Brain microvascular endothelial cell (primary cell): ENCODE results near the gene HJURP.

Source experiments
- DNase-seq: peaks from one replicate; pipeline ENCODE4 v3.0.0-alpha.2; 2020
- H3K27ac ChIP-seq: fragments of 250-450 bp; sonication (Bioruptor Pico); 2 replicates; pipeline ENCODE4 v1.5.1; 2020; ENCODE audit warnings: mild to moderate bottlenecking, moderate library complexity
- H3K27me3 ChIP-seq: fragments of 250-450 bp; sonication (Bioruptor Pico); replicated peaks from 2 replicates; pipeline ENCODE4 v1.5.1; 2020; ENCODE audit warnings: mild to moderate bottlenecking
- H3K36me3 ChIP-seq: fragments of 250-450 bp; sonication (Bioruptor Pico); replicated peaks from 2 replicates; pipeline ENCODE4 v1.5.1; 2020; ENCODE audit warnings: mild to moderate bottlenecking
- H3K4me3 ChIP-seq: 2 replicates; pipeline ENCODE4 v1.5.1; 2011; ENCODE audit warnings: low read depth, mild to moderate bottlenecking, control low read depth, low read length, moderate library complexity
- in situ Hi-C: cut with HindIII; loops from 2 replicates; pipeline ENCODE4 v1.10.0; 2017; ENCODE audit warnings: low sequenced_read_pairs, low pct_ligation_motif_present
- TF ChIP-seq, protein P1 (sequence below): IDR thresholded peaks from 2 replicates; pipeline ENCODE4 v1.5.1; 2011; ENCODE audit warnings: low read depth, mild to moderate bottlenecking, moderate library complexity, low read length, control low read depth, inconsistent platforms; ENCODE audit errors: missing control alignments

Gene HJURP

DNA sequence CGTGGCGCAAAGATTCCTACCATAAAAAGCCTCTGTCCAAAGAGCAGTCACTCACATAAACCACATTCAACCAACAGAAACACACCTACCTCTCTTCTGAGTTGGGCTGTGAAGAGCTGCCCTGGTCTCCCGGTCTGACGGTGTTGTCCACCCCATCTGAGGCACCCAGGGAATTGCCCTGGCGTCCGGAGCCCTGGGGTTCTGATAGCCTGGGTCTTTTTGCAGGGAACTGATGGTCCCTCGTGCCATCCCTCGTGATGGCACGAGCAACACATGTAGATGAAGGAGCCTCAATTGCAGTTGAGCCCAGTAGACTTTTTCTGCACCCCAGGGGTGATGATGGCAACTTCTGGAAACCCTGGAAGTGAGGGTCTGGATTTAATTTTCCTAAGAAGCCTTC, 13.8 kb downstream of the HJURP start:
- TF ChIP-seq, protein P1, sequence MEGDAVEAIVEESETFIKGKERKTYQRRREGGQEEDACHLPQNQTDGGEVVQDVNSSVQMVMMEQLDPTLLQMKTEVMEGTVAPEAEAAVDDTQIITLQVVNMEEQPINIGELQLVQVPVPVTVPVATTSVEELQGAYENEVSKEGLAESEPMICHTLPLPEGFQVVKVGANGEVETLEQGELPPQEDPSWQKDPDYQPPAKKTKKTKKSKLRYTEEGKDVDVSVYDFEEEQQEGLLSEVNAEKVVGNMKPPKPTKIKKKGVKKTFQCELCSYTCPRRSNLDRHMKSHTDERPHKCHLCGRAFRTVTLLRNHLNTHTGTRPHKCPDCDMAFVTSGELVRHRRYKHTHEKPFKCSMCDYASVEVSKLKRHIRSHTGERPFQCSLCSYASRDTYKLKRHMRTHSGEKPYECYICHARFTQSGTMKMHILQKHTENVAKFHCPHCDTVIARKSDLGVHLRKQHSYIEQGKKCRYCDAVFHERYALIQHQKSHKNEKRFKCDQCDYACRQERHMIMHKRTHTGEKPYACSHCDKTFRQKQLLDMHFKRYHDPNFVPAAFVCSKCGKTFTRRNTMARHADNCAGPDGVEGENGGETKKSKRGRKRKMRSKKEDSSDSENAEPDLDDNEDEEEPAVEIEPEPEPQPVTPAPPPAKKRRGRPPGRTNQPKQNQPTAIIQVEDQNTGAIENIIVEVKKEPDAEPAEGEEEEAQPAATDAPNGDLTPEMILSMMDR: no peak
- no peak for DNase-seq
- in situ Hi-C loops: no loop called here
- H3K36me3 ChIP-seq: peaks cover 11% of the 10 kb centered on the region
- H3K27me3 ChIP-seq: no peaks in the 10 kb centered on the region
- H3K27ac ChIP-seq: no peak overlapping the region
- H3K4me3 ChIP-seq: no peak overlapping the region

- Histone ChIP-seq H3K27me3 (no peaks in the 10 kb centered on the region), H3K27ac (no peak overlapping the region), H3K4me3 (no peak overlapping the region), H3K36me3 (peaks cover 10% of the 10 kb centered on the region)
- DNase-seq: no peak
- in situ Hi-C loops: no loop called here
- TF ChIP-seq, protein P1: no peak
Observed at GRCh38 chr2:233839447-233839820, 14.9 kb downstream of the HJURP start.

GRCh38 chr2:233838726-233839446, 15.4 kb downstream of the HJURP start:
- H3K27ac ChIP-seq: no peak overlapping the region

GRCh38 chr2:233838251-233838650, 16.1 kb downstream of the HJURP start:
- H3K36me3 ChIP-seq: no peaks in the 10 kb centered on the region
- in situ Hi-C loops: no loop called here
- TF ChIP-seq, protein P1: no peak
- DNase-seq: no peak
- H3K27ac ChIP-seq: no peak overlapping the region
- no peak overlapping the region for H3K4me3 ChIP-seq
- H3K27me3 ChIP-seq: no peaks in the 10 kb centered on the region

More at GRCh38 chr2:233838726-233839446, 15.4 kb downstream of the HJURP start:
- no peak for DNase-seq
- no peak overlapping the region for H3K4me3 ChIP-seq
- H3K36me3 ChIP-seq: peaks cover 4% of the 10 kb centered on the region
- TF ChIP-seq, protein P1: no peak
- in situ Hi-C loops: no loop called here
- H3K27me3 ChIP-seq: no peaks in the 10 kb centered on the region

DNA sequence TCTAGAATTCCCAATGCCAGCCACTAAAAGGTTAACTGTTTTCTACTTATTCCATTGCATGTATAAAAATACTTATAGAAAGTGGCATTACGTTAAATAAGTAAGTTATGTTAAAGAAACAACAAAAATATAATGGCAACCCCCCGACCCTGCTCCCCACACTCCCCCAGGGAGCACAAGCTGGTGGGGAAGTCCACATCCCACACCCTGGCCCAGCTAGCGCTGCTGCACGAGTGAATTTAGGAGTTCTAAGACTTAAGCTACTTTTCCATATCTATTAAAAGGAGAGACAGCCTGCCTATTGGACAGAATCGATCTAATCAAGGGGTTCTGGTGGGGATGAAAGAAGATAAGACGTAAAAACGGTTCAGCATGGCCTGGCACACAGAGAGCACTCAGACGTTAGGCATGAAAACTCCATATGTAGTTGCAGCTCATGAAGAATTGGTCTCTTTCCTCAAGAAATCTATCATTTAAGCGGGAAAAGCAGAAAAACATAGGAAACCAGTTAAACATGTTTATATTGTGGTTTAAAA, 16.6 kb downstream of the HJURP start:
- in situ Hi-C loops: no loop called here
- DNase-seq: no peak
- H3K27me3 ChIP-seq: no peaks in the 10 kb centered on the region
- H3K36me3 ChIP-seq: no peaks in the 10 kb centered on the region
- H3K27ac ChIP-seq: no peak overlapping the region
- no peak overlapping the region for H3K4me3 ChIP-seq
- TF ChIP-seq, protein P1: no peak
